SK-N-MC (cell line): ENCODE results near the gene TBC1D20.

Experiments used
- EZH2 ChIP-seq: fragments of 200-600 bp; sonication (generic); IDR thresholded peaks from one replicate; pipeline ENCODE4 v1.6.1; 2017; ENCODE audit warnings: antibody characterized with exemption
- FOXP2 ChIP-seq: optimal IDR thresholded peaks from 2 replicates; pipeline ENCODE3; 2011; ENCODE audit warnings: mild to moderate bottlenecking, moderate library complexity; ENCODE audit not compliant: insufficient read depth; ENCODE audit errors: extremely low read length, control extremely low read depth
- POLR2AphosphoS5 ChIP-seq: IDR thresholded peaks from 2 replicates; pipeline ENCODE4 v1.6.1; 2012; ENCODE audit warnings: mild to moderate bottlenecking, low read depth, low read length, borderline replicate concordance

GRCh38 chr20:433300-433975 is 28.9 kb downstream of the TBC1D20 start:
- no peak for TF ChIP-seq POLR2AphosphoS5
- TF ChIP-seq EZH2, result no peak
- no peak for TF ChIP-seq FOXP2
